Prostate gland (tissue), 2 donors: ENCODE results near the gene ZC3H13. TPM values are rescaled to one million over a fixed set of nuclear protein-coding genes. Genes with fewer than 3 reads are reported as not detected.

Source experiments
- DNase-seq: peaks from one replicate; pipeline ENCODE4 v3.0.0-alpha.2; 2019; ENCODE audit warnings: low spot score
- H3K27ac ChIP-seq, 2 donors: fragments of 200-600 bp; sonication (generic); 2 replicates each; pipeline ENCODE4 v1.5.1; 2017 to 2019
- H3K27me3 ChIP-seq: fragments of 200-600 bp; sonication (generic); replicated peaks from 2 replicates; pipeline ENCODE4 v1.5.1; 2019; ENCODE audit not compliant: insufficient read depth
- H3K36me3 ChIP-seq, 2 donors: fragments of 200-600 bp; sonication (generic); 1 replicate in 1 of 2; 2 replicates in 1 of 2; pipeline versions ENCODE4 v1.5.1 to v1.8.1; 2017 to 2019
- H3K4me1 ChIP-seq: fragments of 200-600 bp; sonication (generic); replicated peaks from 2 replicates; pipeline ENCODE4 v1.5.1; 2019
- H3K4me3 ChIP-seq, 2 donors: fragments of 200-600 bp; sonication (generic); 2 replicates each; pipeline ENCODE4 v1.5.1; 2017 to 2019
- H3K9me3 ChIP-seq: fragments of 200-600 bp; sonication (generic); 2 replicates; pipeline ENCODE4 v1.5.1; 2017
- POLR2A ChIP-seq: fragments of 450-650 bp; IDR thresholded peaks from one replicate; pipeline ENCODE4 v1.6.1; 2016; ENCODE audit warnings: antibody characterized with exemption, mild to moderate bottlenecking
- POLR2AphosphoS5 ChIP-seq: sonication (generic); formaldehyde crosslinking; IDR thresholded peaks from one replicate; pipeline ENCODE4 v1.6.1; 2017; ENCODE audit warnings: antibody characterized with exemption
- WGBS: methylation state at CpG from one replicate; pipeline ENCODE4 v1.1.5; 2018; 5-methylcytosine and 5-hydroxymethylcytosine counted together
- intact Hi-C: fragments of 100-400 bp; cut with DNase I; formaldehyde crosslinking; loops from one replicate; pipeline ENCODE4 v1.14.2; 2022
- total RNA-seq, 2 donors: library from RNA; depleted of rRNA; stranded (reverse); fragments of >200 nt; gene quantifications; one replicate each; pipeline ENCODE4 v1.1.0, GENCODE V29; 2016
- TF ChIP-seq, protein P1 (sequence below), 4 experiments: fragments of 200-600 bp in 2 of 4; fragments of 450-650 bp in 2 of 4; sonication (generic) in 2 of 4; IDR thresholded peaks; 1 replicate in 3 of 4; 2 replicates in 1 of 4; pipeline ENCODE4 v1.5.1; 2016 to 2019; ENCODE audit warnings: antibody characterized with exemption in 4 of 4, mild to moderate bottlenecking in 2 of 4, moderate library complexity in 2 of 4

The ZC3H13 gene
- total RNA-seq, 2 donors from 2014 or later, result 24.4 to 26.9 TPM

DNA sequence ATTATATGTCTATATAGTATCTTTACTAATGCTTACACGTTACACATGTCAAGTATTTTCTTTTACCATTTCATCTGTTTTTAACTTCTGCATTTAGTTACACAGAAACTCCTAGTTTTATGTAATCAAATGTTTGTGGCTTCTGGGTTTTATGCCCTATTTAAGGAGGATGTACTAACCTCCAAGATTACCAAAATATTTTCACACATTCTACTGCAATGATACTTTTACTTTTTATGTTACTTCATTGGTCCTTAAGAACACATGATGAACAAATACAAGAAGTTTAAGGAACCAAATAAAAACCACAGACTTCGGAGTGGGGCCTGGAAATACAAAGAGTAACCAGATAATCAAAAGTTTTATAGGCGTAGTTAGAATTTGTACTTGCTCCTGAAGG, 37.2 kb downstream of the ZC3H13 start:
- Histone ChIP-seq H3K36me3 (no peaks in the 10 kb centered on the region), H3K4me3 (no peak overlapping the region), H3K27me3 (no peaks in the 10 kb centered on the region), H3K4me1 (no peaks in the 10 kb centered on the region), H3K9me3 (no peaks in the 10 kb centered on the region), H3K27ac (no peak overlapping the region)
- 69% methylated on average over 3 of the region's 3 CpGs for WGBS
- no peak for DNase-seq
- TF ChIP-seq POLR2A (no peak), POLR2AphosphoS5 (no peak)
- TF ChIP-seq, protein P1, sequence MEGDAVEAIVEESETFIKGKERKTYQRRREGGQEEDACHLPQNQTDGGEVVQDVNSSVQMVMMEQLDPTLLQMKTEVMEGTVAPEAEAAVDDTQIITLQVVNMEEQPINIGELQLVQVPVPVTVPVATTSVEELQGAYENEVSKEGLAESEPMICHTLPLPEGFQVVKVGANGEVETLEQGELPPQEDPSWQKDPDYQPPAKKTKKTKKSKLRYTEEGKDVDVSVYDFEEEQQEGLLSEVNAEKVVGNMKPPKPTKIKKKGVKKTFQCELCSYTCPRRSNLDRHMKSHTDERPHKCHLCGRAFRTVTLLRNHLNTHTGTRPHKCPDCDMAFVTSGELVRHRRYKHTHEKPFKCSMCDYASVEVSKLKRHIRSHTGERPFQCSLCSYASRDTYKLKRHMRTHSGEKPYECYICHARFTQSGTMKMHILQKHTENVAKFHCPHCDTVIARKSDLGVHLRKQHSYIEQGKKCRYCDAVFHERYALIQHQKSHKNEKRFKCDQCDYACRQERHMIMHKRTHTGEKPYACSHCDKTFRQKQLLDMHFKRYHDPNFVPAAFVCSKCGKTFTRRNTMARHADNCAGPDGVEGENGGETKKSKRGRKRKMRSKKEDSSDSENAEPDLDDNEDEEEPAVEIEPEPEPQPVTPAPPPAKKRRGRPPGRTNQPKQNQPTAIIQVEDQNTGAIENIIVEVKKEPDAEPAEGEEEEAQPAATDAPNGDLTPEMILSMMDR (IDR thresholded peaks at IDR 0.05), result no peak
- intact Hi-C loops, result no loop called here

DNA sequence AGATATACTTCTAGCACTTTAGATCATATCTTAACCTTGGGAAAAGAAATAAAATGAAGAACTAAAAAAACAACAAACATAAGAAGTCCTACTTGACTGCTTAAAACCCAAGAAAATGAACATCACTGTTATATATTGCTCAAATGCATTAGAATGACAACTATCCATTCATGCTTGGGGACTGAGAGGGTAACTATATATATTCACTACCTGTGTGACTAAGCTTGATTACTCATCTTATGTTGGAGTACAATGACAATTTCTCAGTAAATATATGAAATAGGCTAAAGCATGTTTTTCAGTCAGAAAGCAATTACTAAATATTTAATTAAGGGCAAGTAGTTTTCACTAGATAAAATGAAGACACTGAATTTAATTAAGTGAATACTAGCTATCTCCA, 40.1 kb downstream of the ZC3H13 start:
- Histone ChIP-seq H3K4me1 (no peaks in the 10 kb centered on the region), H3K9me3 (no peaks in the 10 kb centered on the region), H3K4me3 (no peak overlapping the region), H3K27me3 (no peaks in the 10 kb centered on the region), H3K27ac (no peak overlapping the region), H3K36me3 (no peaks in the 10 kb centered on the region)
- intact Hi-C loops, result no loop called here
- TF ChIP-seq POLR2AphosphoS5 (no peak), POLR2A (no peak)
- no peak for DNase-seq

DNA sequence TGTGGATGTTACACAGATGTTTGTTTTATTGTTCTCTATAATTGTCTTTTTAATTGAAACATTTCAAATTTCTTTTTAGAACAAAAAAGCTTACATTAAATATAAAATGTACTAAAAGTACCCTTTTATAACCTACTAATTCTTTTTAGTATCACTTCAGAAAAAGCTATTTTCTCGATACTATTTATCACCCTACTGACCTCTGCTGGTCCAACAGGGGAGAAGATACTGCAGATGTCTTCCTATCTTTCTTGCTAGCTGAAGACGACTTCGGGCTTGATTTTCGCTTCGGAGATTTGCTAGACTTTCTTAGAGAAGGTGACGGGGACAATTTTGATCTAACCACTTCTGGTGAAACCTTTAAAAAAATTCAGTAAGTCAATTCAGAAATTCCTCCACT, 42.4 kb downstream of the ZC3H13 start:
- H3K4me1 ChIP-seq, result no peaks in the 10 kb centered on the region
- intact Hi-C loops, result no loop called here
- no peaks in the 10 kb centered on the region for H3K9me3 ChIP-seq
- no peak for DNase-seq
- TF ChIP-seq, protein P1 (IDR thresholded peaks at IDR 0.05), result no peak
- H3K27me3 ChIP-seq, result no peaks in the 10 kb centered on the region
- H3K27ac ChIP-seq, result no peak overlapping the region
- H3K36me3 ChIP-seq, result no peaks in the 10 kb centered on the region
- 77% methylated on average over 6 of the region's 6 CpGs for WGBS
- no peak overlapping the region for H3K4me3 ChIP-seq

DNA sequence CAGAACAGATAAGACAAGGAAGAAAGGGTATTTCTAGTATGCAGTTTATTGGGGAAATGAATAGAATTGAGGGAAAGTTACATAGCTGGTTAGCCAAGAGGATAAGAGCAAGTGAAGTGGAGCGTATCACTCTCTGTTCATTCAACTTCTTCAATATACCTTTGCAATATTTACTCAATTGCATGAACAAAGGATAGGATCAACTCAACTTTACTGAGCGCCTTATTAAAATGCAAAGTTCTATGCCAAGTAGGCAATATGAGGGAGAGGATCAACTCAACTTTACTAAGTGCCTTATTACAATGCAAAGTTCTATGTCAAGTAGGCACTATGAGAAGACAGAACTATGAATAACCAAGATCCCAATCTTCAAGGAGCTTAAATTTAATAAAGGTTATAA, 43.9 kb downstream of the ZC3H13 start:
- TF ChIP-seq POLR2AphosphoS5 (no peak), POLR2A (no peak)
- TF ChIP-seq, protein P1 (IDR thresholded peaks at IDR 0.05), result no peak
- no peaks in the 10 kb centered on the region for H3K4me1 ChIP-seq
- intact Hi-C loops, result no loop called here
- no peaks in the 10 kb centered on the region for H3K36me3 ChIP-seq
- 51% methylated on average over 2 of the region's 2 CpGs for WGBS
- H3K27me3 ChIP-seq, result no peaks in the 10 kb centered on the region
- no peaks in the 10 kb centered on the region for H3K9me3 ChIP-seq
- no peak overlapping the region for H3K4me3 ChIP-seq
- no peak for DNase-seq
- H3K27ac ChIP-seq, result no peak overlapping the region

DNA sequence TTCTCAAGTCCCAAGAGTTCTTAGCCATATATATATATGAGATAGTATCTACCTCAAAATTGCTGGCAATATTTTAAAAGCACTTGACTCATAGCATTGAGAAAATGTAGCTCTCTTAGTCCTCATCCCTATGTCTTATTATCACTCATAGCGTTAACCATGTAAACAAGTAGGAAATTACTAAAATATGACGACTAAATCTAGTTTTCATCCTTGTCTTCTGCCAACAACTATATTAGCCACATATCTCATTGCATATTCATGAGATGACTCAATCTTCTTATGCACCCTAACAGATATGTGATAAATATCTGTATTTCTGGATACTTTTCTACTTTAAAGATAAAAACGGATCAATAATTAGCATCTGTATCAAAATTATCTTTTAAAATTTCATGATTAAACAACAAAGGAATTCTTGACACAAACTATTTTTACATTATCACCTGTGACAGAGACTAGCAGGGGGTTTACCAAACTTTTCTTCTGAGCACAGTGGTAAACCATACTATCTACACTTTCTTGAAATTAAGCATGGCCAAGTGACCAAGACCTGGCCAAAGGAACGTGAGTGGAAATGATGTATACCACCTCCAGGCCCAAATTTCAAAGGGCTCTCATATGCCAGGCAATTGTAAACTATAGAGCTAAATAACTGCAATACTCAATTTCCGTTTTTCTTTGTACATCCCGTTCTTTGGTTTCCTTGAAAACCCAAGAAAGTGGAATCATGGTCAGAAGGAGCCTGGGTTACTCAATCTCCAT, 45.7 kb downstream of the ZC3H13 start:
- H3K36me3 ChIP-seq, result peaks cover 0 to 4% of the 10 kb centered on the region in 2 donors
- no peaks in the 10 kb centered on the region for H3K4me1 ChIP-seq
- H3K4me3 ChIP-seq, result no peak overlapping the region
- DNase-seq, result no peak
- TF ChIP-seq, protein P1 (IDR thresholded peaks at IDR 0.05), result no peak
- TF ChIP-seq POLR2A (no peak), POLR2AphosphoS5 (no peak)
- no peaks in the 10 kb centered on the region for H3K9me3 ChIP-seq
- WGBS, result 91% methylated on average over 6 of the region's 6 CpGs
- intact Hi-C loops, result no loop called here
- no peaks in the 10 kb centered on the region for H3K27me3 ChIP-seq
- H3K27ac ChIP-seq, result no peak overlapping the region
